Endothelial cell of umbilical vein (primary cell): Measurements from ENCODE around the gene CEP350. TPM values are rescaled to one million over a fixed set of nuclear protein-coding genes. Genes with fewer than 3 reads are reported as not detected.

Experiments used
- BruUV-seq: library from RNA; stranded (reverse); fragments of 400-500 nt; replicated peaks from 2 replicates; lab custom pipeline; 2021; lab: Mats Ljungman, UMichigan
- CTCF ChIA-PET: fragments of 300-600, 350-600 bp; sonication (Branson Sonifier 250); formaldehyde crosslinking; loops from one replicate; lab custom pipeline; 2021; ENCODE audit warnings: antibody characterized with exemption, inconsistent platforms; lab: Charles Lee
- POLR2A ChIA-PET: fragments of 300-600, 350-600 bp; sonication (Branson Sonifier 250); formaldehyde crosslinking; loops from one replicate; lab custom pipeline; 2021; ENCODE audit warnings: antibody characterized with exemption, inconsistent platforms; lab: Charles Lee
- DNase-seq: peaks from one replicate; pipeline ENCODE4 v3.0.0-alpha.2; 2011; ENCODE audit warnings: low read depth, low spot score
- FAIRE-seq: peaks from 2 replicates; lab custom pipeline; 2011; peaks lifted over from hg19 to GRCh38; lab: Jason Lieb, UNC
- H2AFZ ChIP-seq: 2 replicates; pipeline ENCODE4 v1.6.0; 2012; ENCODE audit warnings: low read depth, low read length, control low read depth, inconsistent platforms
- H3K27ac ChIP-seq: 2 replicates; pipeline ENCODE4 v1.5.1; 2011; ENCODE audit warnings: low read depth, mild to moderate bottlenecking, control low read depth, low read length, moderate library complexity; ENCODE audit not compliant: insufficient read depth
- H3K27me3 ChIP-seq, 2 experiments: 2 replicates each; pipeline versions ENCODE4 v1.6.0 to v1.6.1; 2011; ENCODE audit warnings: low read length in 2 of 2, mixed read lengths in 1 of 2; ENCODE audit not compliant: control insufficient read depth in 2 of 2, insufficient read depth in 2 of 2
- H3K36me3 ChIP-seq, 2 experiments: 2 replicates in 1 of 2; 3 replicates in 1 of 2; pipeline ENCODE4 v1.5.1; 2011; ENCODE audit warnings: low read length in 2 of 2, mild to moderate bottlenecking in 1 of 2, moderate library complexity in 1 of 2; ENCODE audit not compliant: control insufficient read depth in 2 of 2, insufficient read depth in 2 of 2; ENCODE audit errors: extremely low read depth in 1 of 2
- H3K4me1 ChIP-seq: 3 replicates; pipeline ENCODE4 v1.5.1; 2011; ENCODE audit warnings: mild to moderate bottlenecking, low read length; ENCODE audit not compliant: control insufficient read depth, insufficient read depth; ENCODE audit errors: extremely low read depth
- H3K4me2 ChIP-seq: 2 replicates; pipeline ENCODE4 v1.6.1; 2011; ENCODE audit warnings: low read length, control low read depth, mixed read lengths; ENCODE audit not compliant: insufficient read depth
- H3K4me3 ChIP-seq, 3 experiments: fragments of 200-600 bp in 1 of 3; sonication (generic), shearing (Covaris generic) in 1 of 3; replicated peaks in 1 of 3; 2 replicates each; pipeline ENCODE4 v1.5.1; 2011 to 2016; ENCODE audit warnings: control low read depth in 3 of 3, low read length in 3 of 3, mild to moderate bottlenecking in 2 of 3, inconsistent platforms in 1 of 3, low read depth in 1 of 3, moderate library complexity in 1 of 3; ENCODE audit not compliant: insufficient read depth in 1 of 3
- H3K79me2 ChIP-seq: 2 replicates; pipeline ENCODE4 v1.6.0; 2012; ENCODE audit warnings: low read length, inconsistent platforms; ENCODE audit not compliant: control insufficient read depth, insufficient read depth
- H3K9ac ChIP-seq: replicated peaks from 2 replicates; pipeline ENCODE3; 2011; ENCODE audit warnings: low read length, control low read depth; ENCODE audit not compliant: insufficient read depth; ENCODE audit errors: extremely low read depth
- H3K9me1 ChIP-seq: replicated peaks from 3 replicates; pipeline ENCODE4 v1.6.0; 2011; ENCODE audit warnings: mild to moderate bottlenecking, low read length; ENCODE audit not compliant: control insufficient read depth, insufficient read depth; ENCODE audit errors: extremely low read depth
- H3K9me3 ChIP-seq: replicated peaks from 2 replicates; pipeline ENCODE4 v1.5.1; 2012; ENCODE audit warnings: low read length, inconsistent platforms; ENCODE audit not compliant: control insufficient read depth, insufficient read depth
- H4K20me1 ChIP-seq: replicated peaks from 2 replicates; pipeline ENCODE3; 2011; ENCODE audit warnings: mild to moderate bottlenecking, low read length; ENCODE audit not compliant: control insufficient read depth, insufficient read depth; ENCODE audit errors: extremely low read depth
- CTCF ChIP-seq, 2 donors: IDR thresholded peaks; 1 replicate in 1 of 2; 2 replicates in 1 of 2; pipeline ENCODE4 v1.5.1; 2011; ENCODE audit warnings: low read length in 2 of 2, mild to moderate bottlenecking in 2 of 2, moderate library complexity in 2 of 2, control low read depth in 1 of 2, inconsistent platforms in 1 of 2, low read depth in 1 of 2; ENCODE audit not compliant: insufficient read depth in 1 of 2; ENCODE audit errors: extremely low read depth in 1 of 2
- EZH2 ChIP-seq: IDR thresholded peaks from 2 replicates; pipeline ENCODE4 v1.6.1; 2012; ENCODE audit warnings: borderline replicate concordance, low read depth, mild to moderate bottlenecking, moderate library complexity, low read length, inconsistent platforms; ENCODE audit not compliant: severe bottlenecking
- FOS ChIP-seq: IDR thresholded peaks from 2 replicates; pipeline ENCODE4 v1.6.1; 2011; ENCODE audit warnings: mild to moderate bottlenecking, low read length, moderate library complexity, borderline replicate concordance; ENCODE audit not compliant: insufficient read depth
- GATA2 ChIP-seq: IDR thresholded peaks from 2 replicates; pipeline ENCODE4 v1.7.0; 2011; ENCODE audit warnings: low read depth, mild to moderate bottlenecking, moderate library complexity, mixed read lengths, low read length; ENCODE audit not compliant: insufficient read length, insufficient read depth
- JUN ChIP-seq: IDR thresholded peaks from 2 replicates; pipeline ENCODE4 v1.6.1; 2011; ENCODE audit warnings: borderline replicate concordance, low read depth; ENCODE audit not compliant: insufficient read length, insufficient read depth
- MAX ChIP-seq: IDR thresholded peaks from 2 replicates; pipeline ENCODE4 v1.6.1; 2011; ENCODE audit not compliant: insufficient read depth, insufficient read length
- MYC ChIP-seq: IDR thresholded peaks from one replicate; pipeline ENCODE4 v1.6.1; 2011; ENCODE audit warnings: mild to moderate bottlenecking, low read depth, low read length
- POLR2A ChIP-seq: IDR thresholded peaks from 2 replicates; pipeline ENCODE4 v1.6.1; 2012; ENCODE audit warnings: low read depth, mild to moderate bottlenecking, control low read depth, low read length
- POLR2AphosphoS5 ChIP-seq: IDR thresholded peaks from 2 replicates; pipeline ENCODE4 v1.6.1; 2012; ENCODE audit warnings: low read depth, mild to moderate bottlenecking, control low read depth, low read length, moderate library complexity; ENCODE audit not compliant: insufficient read depth
- dilution Hi-C: fragments of 300-500 bp; cut with MboI; formaldehyde crosslinking; loops from one replicate; pipeline ENCODE4 v1.15.0; 2019; ENCODE audit warnings: low sequenced_read_pairs; ENCODE audit not compliant: extremely low pct_ligation_motif_present
- intact Hi-C: fragments of 100-400 bp; cut with micrococcal nuclease; formaldehyde crosslinking; loops from one replicate; pipeline ENCODE4 v1.10.0; 2022
- polyA plus RNA-seq, 4 experiments: library from polyadenylated mRNA; depleted of rRNA in 3 of 4; stranded (reverse) in 3 of 4; unstranded in 1 of 4; fragments of >200 nt; gene quantifications; 2 replicates each; pipeline versions ENCODE4 v1.2.1 to v1.2.3, GENCODE V29; 2011 to 2012; ENCODE audit warnings: missing spikeins in 1 of 4
- total RNA-seq: library from RNA; stranded (reverse); gene quantifications from 2 replicates; pipeline ENCODE4 v1.2.3, GENCODE V29; 2021

Gene CEP350
- total and polyA plus RNA-seq, 2 donors (not counting 3 experiments of a cell fraction or from before 2014, with no cell fraction given), result 4.8 to 30.1 TPM

- ChIA-PET CTCF (interaction anchor here (1.0 kb wide), 1 partner anchor 17 kb away, joined by 5 read pairs; no protein-coding TSS in a partner anchor), POLR2A (interaction anchor here (1.0 kb wide), 1 partner anchor 15 kb away, joined by 6 read pairs; no protein-coding TSS in a partner anchor)
- no peak for TF ChIP-seq EZH2
- TF ChIP-seq JUN, result peak; percentile 90
- TF ChIP-seq POLR2A, result peak; percentile 31
- TF ChIP-seq MAX, result no peak
- peak; percentile 86 for TF ChIP-seq POLR2AphosphoS5
- peak; percentile 86 for TF ChIP-seq FOS
- no peak for TF ChIP-seq CTCF (IDR thresholded peaks at IDR 0.05; ENCODE audit: extremely low read depth in 1 of 2, insufficient read depth in 1 of 2, low read depth in 1 of 2, low read length in 2 of 2)
- TF ChIP-seq GATA2, result no peak
- no peak for TF ChIP-seq MYC
- peaks cover 14% of the 10 kb centered on the region for H3K79me2 ChIP-seq
- intact Hi-C loops, result loop anchor here (1.0 to 5.0 kb wide), 4 partner anchors 15 to 481 kb away; partner anchors contain the start of genes TOR1AIP1 and XPR1
- DNase-seq (peak; percentile 92), FAIRE-seq (peak; percentile 90)
- H4K20me1 ChIP-seq, result no peaks in the 10 kb centered on the region
- no TSS peak for BruUV-seq
- peaks cover 48% of the 10 kb centered on the region for H3K4me1 ChIP-seq
- no peaks in the 10 kb centered on the region for H3K27me3 ChIP-seq
- H3K9me1 ChIP-seq, result no peaks in the 10 kb centered on the region
- peak overlapping the region; percentile 68 for H2AFZ ChIP-seq
- peak overlapping the region; percentile 52 for H3K4me2 ChIP-seq
- no peaks in the 10 kb centered on the region for H3K9me3 ChIP-seq
- dilution Hi-C loops, result no loop called here
- no peak overlapping the region for H3K4me3 ChIP-seq
- no peaks in the 10 kb centered on the region for H3K36me3 ChIP-seq
- H3K9ac ChIP-seq, result peak overlapping the region; percentile 40
- peak overlapping the region; percentile 87 for H3K27ac ChIP-seq
These were observed 196.9 kb downstream of the CEP350 start for GRCh38 chr1:180151508-180151907.
